GM21447 (cell line): ENCODE data around the gene HIPK2.

Experiments
- ATAC-seq: cut with Tn5 transposase; IDR thresholded peaks from one replicate; pipeline ENCODE4 v1.9.1; 2021; ENCODE audit not compliant: unreplicated experiment

The HIPK2 gene

DNA sequence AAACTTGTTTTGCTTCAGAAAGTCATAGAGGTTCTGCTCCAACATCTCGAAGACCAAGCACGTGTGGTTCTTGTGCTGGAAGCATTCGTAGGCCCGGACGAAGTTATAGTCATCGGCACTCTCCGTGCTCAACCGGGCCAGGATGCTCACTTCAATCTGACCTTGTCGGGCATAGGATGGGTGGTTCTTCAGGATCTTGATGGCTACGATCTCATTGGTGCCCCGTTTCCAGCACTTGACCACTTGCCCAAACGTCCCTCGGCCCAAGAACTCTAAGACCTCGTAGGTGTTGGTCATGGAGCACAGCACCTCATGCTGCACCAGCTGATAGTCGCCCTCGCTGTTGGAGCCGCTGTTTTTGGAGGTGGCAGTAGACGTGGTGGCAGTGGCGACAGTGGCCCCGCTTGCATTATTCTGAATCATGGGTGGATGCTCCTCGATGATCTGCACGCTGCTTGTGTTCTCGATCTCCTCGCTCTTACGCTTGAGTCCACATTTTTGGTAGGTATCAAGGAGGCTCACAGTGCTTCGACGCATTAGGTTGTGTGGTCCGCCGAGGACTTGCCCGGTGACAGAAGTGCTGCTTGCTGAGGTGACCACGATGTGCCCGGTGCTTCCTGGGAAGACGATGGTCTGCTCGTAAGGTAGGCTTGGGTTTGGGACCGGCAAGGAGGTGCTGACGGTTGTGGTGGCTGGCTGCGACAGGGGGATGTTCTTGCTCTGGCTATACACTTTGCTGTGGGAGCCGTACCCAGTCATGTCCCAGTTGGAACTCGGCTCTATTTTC lies 61.4 kb downstream of the HIPK2 start:
- ATAC-seq, result no peak

DNA sequence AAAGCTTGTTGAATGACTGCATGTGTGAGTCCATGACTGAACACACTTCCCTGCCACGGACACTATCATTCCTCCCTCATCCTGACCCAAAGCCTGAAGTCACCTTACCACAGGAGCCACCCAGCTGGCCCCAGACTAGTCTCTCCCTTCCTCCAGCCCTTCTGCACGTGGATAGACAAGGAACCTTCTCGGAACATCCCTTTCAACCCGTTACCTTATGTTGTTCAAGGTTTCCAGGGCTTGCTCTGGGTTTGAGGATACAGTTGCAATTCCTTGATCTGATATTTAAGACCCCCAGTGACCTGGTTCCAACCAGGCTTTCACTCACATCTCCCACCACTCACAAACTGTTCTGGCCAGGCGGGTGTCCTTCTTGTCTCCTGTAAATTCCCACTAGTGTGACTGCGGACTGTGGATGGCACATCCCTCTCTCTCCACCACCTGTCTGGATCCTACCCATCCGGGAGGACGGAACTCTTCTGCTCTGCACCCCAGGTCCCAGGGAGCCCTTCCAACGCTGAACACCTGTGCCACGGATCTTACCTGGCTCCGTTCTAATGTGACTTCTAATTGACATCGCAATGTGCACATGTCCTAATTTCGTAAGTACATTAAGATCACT lies 62.5 kb downstream of the HIPK2 start:
- no peak for ATAC-seq

DNA sequence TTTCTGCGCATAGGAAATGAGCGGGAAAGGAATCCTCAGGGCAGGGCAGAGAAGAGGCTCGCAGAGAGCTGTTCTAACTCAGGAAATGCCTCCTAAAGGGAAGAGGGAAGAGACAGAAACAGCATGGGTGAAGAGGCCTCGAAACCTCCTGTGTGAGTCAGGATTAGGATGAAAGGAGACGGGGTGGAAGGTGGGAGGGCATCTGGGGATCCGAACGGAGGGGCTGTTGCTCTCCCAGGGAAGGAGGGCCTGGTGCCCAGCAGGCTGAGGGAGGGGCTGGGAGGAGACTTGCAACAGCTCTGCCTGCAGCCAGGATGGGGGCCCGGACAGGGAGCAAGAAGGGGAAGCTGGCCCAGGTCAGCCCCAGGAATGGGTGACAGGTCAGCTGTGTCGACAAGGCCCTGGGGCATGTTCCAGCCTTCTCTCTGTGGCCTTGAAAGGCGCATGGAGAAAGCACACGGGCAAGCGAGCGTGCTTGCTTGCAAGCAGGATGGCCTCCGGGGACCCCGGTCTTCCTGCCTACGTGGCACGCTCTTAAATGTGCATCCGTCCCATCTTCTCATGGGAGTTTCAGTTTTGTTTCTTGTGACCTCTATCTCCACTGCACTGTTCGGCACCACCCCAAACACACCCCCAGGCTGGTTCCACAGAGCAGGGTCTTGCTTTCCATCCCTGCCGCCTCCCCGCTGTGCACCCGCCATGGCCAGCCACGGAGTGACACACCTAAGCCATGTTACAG lies 63.5 kb downstream of the HIPK2 start:
- ATAC-seq, result peak; percentile 97

DNA sequence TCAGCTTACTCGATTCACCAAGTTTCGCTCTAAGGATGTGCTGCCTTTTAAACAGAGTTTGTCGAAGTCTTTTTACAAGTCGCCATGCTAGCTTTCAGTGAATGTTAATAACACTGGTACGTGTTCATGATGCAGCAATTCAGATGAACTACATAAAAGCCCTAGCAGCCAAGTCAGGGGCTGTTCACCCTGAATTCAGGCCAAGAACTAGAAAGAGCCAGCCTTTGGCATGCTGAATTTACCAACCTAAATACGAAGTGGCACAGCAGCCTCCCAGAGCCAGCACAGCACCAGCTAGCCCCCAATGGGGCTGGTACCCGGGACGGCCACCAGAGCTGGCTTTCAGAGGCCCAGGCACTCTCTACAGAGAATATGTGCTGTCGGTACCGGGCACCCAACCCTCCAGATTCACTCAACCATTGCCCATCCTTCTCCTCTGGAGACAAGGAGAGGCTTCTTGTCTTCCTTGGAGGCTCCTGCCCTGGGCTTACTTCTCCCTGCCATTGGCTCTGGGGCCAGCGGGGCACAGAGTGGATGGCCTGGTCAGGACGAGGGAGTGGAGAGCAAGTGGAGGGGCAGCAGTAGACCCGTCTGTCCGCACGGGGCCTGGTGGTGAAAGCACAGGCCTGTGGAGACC lies 64.2 kb downstream of the HIPK2 start:
- ATAC-seq, result no peak

DNA sequence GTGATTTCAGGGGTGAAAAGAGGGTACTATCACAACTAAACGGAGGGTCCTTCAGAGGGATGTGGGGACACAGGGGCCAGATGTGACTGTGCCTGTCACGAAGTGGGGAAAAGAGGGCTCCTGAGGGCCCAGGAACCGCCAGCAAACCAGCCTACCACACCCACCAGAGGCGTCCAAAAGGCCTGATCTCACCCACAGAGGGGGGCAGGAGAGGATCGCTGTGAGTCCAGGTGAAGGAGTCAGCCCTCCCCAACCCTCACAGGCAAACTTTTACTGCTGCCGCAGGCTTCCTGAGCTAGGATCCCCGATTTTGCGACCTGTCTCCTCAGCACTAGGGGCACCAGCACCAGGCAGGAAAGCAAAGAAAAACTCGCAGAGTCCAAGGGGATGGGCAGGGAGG lies 64.7 kb downstream of the HIPK2 start:
- ATAC-seq, result no peak

DNA sequence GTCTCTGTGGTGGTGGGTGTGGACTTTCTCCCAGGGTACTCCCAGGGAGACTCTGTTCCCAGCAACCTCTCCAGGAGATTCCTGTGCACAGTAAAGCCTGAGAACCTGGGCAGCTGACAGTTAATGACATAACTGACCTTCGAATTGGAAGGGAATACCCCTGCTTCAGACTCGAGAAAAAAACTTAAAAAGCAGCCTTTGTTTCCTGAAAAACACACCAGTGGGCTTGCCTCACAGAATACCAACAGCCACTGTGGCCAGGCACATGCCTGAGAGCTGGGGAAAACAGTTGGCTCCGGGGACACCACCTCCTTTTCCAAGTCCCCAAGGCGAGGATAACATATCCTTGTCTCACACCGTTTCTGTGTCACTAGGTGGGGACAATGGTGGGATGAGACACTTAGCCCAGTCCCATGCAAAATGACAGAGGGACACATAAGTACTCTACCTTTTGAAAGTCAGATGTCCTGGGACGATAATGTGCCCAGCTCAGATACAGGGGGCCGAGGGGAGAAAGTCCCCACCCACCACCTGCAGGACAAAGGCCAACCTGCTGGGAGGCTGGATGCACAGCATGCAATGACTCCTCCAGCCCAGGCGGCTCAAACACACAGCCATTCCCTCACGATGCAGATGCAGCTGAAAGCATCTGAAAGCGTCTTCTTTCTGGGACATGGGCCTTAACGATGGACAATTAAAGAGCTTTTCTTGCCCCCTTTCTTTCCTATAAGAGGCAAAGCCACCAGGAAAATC lies 65.6 kb downstream of the HIPK2 start:
- no peak for ATAC-seq

DNA sequence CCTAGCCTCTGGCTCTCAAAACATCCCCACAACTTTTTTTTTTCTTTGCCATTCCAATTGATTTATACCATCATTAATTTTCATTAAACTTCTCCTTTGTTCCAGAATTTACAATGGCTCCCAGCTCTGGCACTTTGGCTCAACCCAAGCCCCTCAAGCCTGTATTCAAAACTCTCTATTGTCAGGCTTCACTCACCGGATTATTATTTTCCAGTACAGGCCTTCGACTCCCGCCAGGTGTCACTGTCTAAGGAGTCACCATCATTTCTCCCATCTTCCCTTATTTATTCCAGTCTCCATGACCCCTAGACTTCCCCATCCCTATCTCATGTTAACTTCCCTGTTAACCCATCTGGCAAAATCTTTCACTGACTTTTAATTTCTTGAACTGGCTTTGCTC lies 67.8 kb downstream of the HIPK2 start:
- ATAC-seq, result no peak

DNA sequence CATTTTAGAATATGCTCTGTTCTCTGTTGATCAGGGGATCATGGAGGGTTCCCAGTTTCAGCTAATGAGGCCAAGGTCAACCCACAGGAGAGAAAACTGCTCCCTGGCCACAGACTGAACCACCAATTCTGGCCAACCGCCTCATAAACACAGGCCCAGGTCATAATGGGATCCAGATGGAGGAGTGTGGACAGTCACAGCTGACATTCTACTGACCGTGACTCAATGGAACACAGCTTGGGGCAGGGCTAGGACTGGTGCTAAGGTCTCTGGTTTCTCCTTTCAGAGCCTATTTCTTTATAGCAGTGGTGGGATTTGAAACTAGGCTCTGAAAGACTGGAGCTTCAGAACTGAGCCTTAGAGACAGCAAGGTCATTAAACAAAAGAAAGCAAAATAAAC lies 68.3 kb downstream of the HIPK2 start:
- ATAC-seq, result no peak

DNA sequence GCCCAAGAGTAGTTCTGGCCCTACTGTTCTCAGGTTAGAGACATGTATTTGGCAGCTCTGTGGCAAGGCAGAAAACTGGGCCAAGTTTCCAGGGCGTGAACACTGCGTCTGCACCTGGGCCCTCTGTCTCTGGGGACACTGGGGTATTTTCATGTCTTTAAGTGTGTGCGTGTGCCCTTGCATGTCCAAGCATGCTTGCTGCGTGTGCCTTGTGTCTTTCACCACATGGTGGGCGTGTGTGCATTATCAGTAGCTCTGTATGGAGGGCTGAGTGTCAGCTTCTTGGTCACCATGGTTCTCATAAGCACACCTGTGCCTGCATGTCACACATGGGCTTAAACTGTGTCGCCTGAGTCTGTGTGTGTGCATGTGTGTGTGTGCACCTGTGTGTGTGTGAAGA lies 69.3 kb downstream of the HIPK2 start:
- ATAC-seq, result peak; percentile 91

DNA sequence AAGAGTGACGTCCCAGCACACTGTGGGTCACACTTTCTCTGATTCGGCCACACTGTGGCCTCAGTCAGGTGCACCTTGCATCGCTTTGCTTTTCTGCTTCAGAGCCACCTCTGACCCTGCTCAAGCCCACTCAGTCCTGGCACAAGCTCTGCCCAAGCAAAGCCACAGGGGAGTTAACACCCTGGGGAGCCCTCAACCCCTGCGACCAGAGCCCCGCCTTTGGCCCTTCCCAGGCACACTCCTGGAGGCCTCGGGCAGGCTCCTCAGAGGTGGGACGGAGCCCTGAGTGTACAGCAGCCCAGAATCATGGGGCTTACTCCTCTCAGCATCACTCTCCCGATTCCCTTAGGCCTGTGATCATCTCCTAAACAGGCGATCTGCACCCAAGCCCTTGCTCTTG lies 71.0 kb downstream of the HIPK2 start:
- no peak for ATAC-seq

DNA sequence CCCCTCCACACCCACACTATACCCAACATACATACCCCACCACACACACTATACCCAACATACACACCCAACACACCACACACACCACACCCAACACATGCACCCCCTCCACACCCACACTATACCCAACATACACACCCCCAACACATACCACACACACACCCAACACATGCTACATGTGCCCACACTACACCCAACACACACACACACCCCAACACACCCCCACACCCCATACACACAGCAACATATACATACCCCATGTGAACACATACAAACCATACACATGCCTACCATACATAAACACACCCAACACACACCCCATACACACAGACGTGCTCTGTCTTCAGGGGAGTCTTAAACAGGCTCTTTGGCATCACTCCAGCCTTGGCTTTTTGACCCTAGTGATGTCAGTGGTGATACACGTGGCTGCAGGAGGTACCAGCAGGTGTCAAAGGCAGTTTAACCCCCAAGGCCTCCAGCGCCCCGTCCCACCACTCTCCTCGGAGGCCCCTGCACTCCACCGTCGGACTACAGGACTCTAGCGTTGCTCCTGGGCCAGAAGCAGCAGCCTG lies 73.4 kb downstream of the HIPK2 start:
- no peak for ATAC-seq

DNA sequence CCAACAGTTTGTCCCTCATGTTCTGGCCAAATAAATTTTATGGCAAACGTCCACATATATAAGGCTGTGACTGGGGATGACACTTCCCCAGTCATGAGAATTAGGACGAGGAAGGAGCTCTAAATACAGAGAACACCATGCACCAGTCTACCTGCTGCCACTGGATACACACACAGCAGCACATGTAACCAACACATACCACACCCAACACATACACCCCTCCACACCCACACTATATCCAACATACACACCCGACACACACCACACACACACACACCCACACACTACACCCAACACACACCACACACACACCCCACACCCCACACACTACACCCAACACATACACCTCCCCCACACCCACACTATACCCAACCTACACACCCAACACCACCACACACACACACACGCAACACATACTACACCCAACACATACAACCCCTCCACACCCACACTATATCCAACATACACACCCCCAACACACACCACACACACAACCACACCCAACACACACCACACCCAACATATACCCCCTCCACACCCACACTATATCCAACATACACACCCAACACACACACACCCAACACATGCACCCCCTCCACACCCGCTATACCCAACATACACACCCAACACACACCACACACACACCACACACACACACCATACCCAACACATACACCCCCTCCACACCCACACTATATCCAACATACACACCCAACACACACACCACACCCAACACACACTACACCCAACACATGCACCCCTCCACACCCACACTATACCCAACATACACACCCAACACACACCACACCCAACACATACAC lies 74.1 kb downstream of the HIPK2 start:
- ATAC-seq, result no peak

DNA sequence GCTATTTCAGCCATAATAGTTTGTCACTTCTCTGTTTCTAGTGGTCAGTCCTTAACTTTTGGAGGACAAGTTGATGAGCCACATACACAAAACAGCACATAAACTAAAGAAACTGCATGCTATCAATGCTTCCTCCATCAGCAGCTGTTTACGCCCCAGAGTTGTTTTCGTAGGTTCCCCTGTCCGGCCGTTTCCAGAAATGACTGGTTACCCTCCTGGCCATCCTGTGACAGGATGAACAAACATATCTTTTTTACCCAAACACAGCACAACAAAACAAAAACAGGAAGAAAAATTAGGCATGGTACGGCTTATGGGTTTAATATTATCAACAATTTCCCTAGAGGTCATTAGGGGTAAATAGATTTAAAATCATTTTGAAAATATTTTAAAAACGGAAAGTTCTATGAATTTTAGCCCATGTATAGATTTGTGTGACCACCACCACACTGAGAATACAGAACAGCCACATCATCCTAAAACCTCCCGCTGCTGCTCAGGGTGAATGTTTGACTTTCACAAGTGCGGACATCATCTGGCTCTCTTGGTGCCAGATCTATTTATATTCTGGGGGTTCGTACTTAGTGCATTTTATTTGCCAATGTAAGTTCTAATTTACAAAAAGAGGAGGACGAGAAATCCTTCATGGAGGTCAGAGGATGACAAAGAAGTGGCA lies 74.8 kb downstream of the HIPK2 start:
- peak; percentile 78 for ATAC-seq

DNA sequence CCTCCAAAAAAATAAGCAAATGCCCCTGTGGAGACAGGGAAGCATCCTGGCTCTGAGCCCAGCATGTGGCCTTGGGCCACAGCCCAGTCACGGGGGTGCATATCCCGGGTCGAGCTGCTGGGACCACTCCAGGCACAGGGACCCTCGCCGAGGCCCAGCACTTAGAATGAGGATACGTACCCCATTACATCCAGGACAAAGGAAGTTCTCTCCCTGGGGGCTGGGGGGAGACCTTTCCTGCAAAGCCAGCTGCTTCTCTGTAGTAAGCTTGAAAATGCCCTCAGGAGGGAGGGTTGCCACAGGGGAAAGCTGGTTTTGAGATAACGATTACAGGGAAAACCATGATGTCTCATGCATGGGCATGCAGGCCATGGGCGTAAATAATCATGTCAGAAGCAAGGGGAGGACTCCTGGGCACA lies 75.5 kb downstream of the HIPK2 start:
- ATAC-seq, result no peak

DNA sequence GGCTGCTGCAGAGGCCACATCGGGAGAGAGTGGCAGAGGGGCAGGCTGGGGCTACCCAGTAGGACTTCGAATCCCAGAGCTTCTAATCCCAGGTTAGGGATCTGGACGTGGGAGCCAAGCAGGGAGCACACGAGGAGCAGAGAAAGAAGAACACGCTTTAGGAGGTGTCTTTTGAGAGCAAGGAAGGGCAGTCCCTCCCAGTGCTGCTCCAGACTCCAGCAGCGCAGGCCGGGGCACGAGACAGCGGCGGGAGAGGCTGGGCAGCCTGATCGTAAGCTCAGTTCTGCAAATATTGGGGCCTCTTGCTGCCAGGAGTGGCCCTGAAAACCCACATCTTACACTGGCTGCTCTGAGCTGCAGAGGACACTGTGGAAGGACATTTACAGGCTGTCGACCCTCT lies 75.9 kb downstream of the HIPK2 start:
- ATAC-seq, result no peak

DNA sequence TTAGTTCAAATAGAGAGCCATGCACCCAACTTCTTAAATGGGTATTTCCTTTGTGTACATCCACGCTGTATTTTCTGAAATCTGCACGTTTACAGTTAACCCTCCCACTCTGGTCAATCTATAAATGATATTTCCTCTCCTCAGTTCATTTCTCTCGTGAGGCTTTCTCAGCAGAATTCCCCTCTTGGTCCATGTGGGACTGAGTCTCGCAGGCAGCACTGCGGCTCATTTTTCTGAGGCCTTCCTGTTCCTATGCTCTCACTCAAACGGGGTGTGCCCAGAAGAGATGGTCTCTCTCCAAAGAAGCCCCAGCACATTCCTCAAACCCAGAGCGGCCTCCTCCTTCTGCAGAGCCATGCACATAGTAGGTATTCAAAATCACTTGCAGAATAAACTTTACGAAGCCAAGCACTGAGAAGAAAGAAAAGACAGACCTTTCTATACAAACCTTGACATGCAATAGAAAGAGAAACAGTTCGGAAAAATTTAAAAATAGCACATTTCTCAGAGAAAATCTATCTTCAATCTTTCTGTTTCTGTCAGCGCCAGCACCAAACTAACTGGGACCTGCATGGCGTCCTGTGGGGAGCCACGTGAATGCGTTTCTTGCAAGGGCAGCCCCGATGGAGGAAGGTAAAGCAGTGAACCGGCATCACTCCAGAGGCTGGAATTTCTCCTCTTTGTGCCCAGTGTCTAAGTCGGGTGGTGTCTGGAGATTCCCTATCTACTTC lies 77.1 kb downstream of the HIPK2 start:
- no peak for ATAC-seq

DNA sequence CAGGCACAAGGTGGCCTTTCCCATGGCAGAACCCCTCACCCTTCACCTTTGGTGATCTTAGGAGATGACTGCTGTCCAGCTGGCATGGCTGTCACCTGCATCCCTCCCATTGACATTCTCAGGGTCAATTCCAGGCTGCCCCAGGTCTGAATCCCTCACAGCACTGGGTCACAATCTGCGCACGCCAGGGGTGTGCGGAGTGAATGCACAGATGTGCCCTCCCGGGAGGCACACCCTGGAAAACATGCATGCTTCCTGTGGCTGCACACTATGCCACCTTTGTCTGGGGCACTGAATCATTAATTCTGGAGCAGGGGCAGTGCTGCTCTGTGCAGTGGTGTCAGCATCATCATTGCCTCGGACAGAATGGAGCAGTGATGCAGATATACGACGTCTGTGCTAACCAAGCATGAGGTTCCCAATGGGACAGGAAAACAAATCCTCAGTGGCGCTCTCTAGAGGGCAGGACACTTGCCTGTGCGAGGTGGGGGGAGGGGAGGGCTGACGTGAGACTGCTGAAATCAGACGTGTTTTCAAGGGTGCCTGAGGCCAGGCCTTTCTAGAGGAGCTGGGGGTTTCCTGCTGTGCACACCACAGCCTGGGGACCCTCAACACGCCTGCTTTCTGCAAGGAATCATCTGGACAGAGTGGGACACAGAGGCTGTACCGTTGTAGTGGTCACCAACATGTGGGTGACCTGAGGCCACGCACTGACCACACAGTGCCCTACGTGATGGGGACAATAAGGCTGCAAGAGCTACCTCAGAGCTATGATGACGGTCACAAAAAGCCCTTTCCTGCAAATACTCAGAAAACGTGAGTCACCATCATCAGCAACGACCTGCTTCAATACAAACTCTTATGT lies 77.9 kb downstream of the HIPK2 start:
- ATAC-seq, result no peak

DNA sequence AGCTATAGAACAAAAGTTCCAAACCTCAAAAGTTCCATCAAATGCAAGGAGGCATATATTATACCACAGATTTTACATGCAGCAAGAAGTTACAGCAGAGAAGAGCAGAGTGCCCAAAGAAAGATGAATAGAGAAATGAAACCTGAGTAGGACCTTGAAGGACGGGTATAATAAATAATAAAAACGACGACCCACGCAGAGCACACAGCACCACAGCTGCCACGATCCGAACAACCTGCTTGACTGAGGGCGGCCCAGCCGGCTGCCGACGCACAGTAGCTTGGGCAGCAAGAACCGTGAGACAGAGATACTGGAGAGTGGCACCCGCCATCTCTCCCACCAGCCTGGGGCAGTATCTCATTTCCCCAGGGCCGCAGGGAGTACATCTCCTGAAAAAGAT lies 79.0 kb downstream of the HIPK2 start:
- ATAC-seq, result no peak
